Panc1 (cell line): ENCODE measurements around the gene SLC9C1. TPM values are rescaled to one million over a fixed set of nuclear protein-coding genes. Genes with fewer than 3 reads are reported as not detected.

Experiments
- ATAC-seq: fragments of 200-7000 bp; cut with Tn5 transposase; 2 replicates; pipeline ENCODE4 v1.9.1; 2020; ENCODE audit warnings: mild to moderate bottlenecking, moderate library complexity
- BruUV-seq: library from RNA; stranded (reverse); fragments of 400-500 nt; replicated peaks from 2 replicates; lab custom pipeline; 2021; lab: Mats Ljungman, UMichigan
- CTCF ChIA-PET: fragments of 300-600 bp; sonication (Branson Sonifier 250); formaldehyde crosslinking; loops from one replicate; lab custom pipeline; 2022; ENCODE audit warnings: antibody characterized with exemption; lab: Charles Lee
- POLR2A ChIA-PET: fragments of 300-600 bp; sonication (Branson Sonifier 250); formaldehyde crosslinking; loops from one replicate; lab custom pipeline; 2022; ENCODE audit warnings: antibody characterized with exemption; lab: Charles Lee
- DNase-seq: peaks from one replicate; pipeline ENCODE4 v3.0.0-alpha.2; 2010; ENCODE audit warnings: low read depth, low spot score
- H3K27ac ChIP-seq: 2 replicates; pipeline ENCODE4 v1.5.1; 2011; ENCODE audit warnings: mild to moderate bottlenecking, low read length, inconsistent platforms
- H3K27me3 ChIP-seq: fragments of 200-500 bp; sonication (Bioruptor generic); 2 replicates; pipeline ENCODE4 v1.6.0; 2014; ENCODE audit warnings: low read length, inconsistent platforms; ENCODE audit not compliant: control insufficient read depth, insufficient read depth
- H3K36me3 ChIP-seq: fragments of 200-500 bp; sonication (Bioruptor generic); 2 replicates; pipeline ENCODE4 v1.5.1; 2014; ENCODE audit warnings: inconsistent platforms, mild to moderate bottlenecking, low read length, moderate library complexity; ENCODE audit not compliant: control insufficient read depth, insufficient read depth
- H3K4me1 ChIP-seq: 2 replicates; pipeline ENCODE4 v1.5.1; 2011; ENCODE audit warnings: inconsistent platforms, mild to moderate bottlenecking, low read length, moderate library complexity; ENCODE audit not compliant: control insufficient read depth, insufficient read depth
- H3K4me3 ChIP-seq, 2 experiments: 2 replicates each; pipeline ENCODE4 v1.5.1; 2011 to 2012; ENCODE audit warnings: low read depth in 2 of 2, low read length in 2 of 2, mild to moderate bottlenecking in 2 of 2, inconsistent platforms in 1 of 2, moderate library complexity in 1 of 2
- H3K9me3 ChIP-seq: fragments of 200-500 bp; sonication (Bioruptor generic); 2 replicates; pipeline ENCODE4 v1.5.1; 2014; ENCODE audit warnings: low read depth, mild to moderate bottlenecking, inconsistent platforms, low read length, moderate library complexity; ENCODE audit not compliant: control insufficient read depth, insufficient read depth
- POLR2AphosphoS5 ChIP-seq: IDR thresholded peaks from 2 replicates; pipeline ENCODE4 v1.6.1; 2012; ENCODE audit warnings: mild to moderate bottlenecking, low read depth, low read length, moderate library complexity
- SIN3A ChIP-seq: IDR thresholded peaks from 2 replicates; pipeline ENCODE4 v1.6.1; 2012; ENCODE audit warnings: low read depth, mild to moderate bottlenecking, low read length, moderate library complexity, borderline replicate concordance; ENCODE audit not compliant: insufficient read depth
- TCF7L2 ChIP-seq: IDR thresholded peaks from 2 replicates; pipeline ENCODE4 v1.6.1; 2011; ENCODE audit warnings: mild to moderate bottlenecking, low read depth, low read length, inconsistent platforms
- in situ Hi-C: cut with HindIII; loops from 2 replicates; pipeline ENCODE4 v1.10.0; 2016; ENCODE audit warnings: low sequenced_read_pairs, low pct_unique_long_range_greater_than_20kb
- intact Hi-C: fragments of 100-400 bp; cut with micrococcal nuclease; formaldehyde crosslinking; loops from one replicate; pipeline ENCODE4 v1.10.0; 2022; ENCODE audit not compliant: unreplicated experiment
- total RNA-seq: library from RNA; stranded (reverse); gene quantifications from one replicate; pipeline ENCODE4 v1.2.1, GENCODE V29; 2021; ENCODE audit not compliant: unreplicated experiment
- TF ChIP-seq, protein P1 (sequence below), 2 experiments: IDR thresholded peaks; 2 replicates each; pipeline ENCODE4 v1.6.1; 2011 to 2012; ENCODE audit warnings: low read depth in 2 of 2, control low read depth in 1 of 2, low read length in 1 of 2, mild to moderate bottlenecking in 1 of 2, moderate library complexity in 1 of 2; ENCODE audit not compliant: insufficient read depth in 1 of 2
- TF ChIP-seq, protein P2 (sequence below): fragments of 450-650 bp; IDR thresholded peaks from 2 replicates; pipeline ENCODE4 v1.5.1; 2017; ENCODE audit warnings: mild to moderate bottlenecking

SLC9C1 gene
- total RNA-seq, 1 experiment from 2014 or later, result not detected

DNA sequence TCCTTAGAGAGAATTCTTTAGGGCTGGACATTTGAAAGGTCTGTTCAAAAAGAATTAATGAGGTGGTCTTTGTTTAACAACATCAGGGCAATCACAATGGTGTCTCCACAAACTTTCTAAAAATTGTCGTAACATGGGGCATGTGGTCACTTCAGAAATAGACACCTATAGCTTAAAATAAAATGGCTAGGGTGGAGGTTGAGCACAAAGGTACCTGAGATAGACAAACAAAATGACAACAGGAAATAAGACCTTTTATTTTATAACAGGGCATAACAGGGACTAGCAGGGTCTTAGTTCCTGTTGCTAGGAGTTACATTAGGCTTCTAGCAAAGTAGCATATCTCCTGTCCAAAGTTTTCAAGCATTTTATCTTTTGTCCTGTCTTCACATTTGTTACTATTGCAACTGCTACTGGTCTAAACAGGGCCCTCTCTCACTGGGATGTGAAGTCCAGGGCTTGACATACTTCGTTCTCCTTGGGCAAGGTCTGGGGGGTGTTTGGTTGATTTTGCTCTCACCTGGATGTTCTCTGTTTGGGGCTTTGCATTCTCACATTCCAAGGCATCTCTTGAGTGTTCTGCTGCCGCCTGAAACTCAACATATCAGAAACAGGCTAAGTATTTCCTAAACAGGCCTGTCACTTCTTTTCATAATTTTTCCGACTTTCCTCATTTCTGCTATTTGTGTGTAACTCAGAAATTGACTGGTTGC, 163.9 kb downstream of the SLC9C1 start:
- no peak overlapping the region for H3K4me3 ChIP-seq
- DNase-seq, result no peak
- intact Hi-C loops (no loop called here), in situ Hi-C loops (no loop called here)
- H3K27ac ChIP-seq, result no peak overlapping the region
- no peaks in the 10 kb centered on the region; the same call in 1 of the 2 replicates for H3K4me1 ChIP-seq
- TF ChIP-seq, protein P1, sequence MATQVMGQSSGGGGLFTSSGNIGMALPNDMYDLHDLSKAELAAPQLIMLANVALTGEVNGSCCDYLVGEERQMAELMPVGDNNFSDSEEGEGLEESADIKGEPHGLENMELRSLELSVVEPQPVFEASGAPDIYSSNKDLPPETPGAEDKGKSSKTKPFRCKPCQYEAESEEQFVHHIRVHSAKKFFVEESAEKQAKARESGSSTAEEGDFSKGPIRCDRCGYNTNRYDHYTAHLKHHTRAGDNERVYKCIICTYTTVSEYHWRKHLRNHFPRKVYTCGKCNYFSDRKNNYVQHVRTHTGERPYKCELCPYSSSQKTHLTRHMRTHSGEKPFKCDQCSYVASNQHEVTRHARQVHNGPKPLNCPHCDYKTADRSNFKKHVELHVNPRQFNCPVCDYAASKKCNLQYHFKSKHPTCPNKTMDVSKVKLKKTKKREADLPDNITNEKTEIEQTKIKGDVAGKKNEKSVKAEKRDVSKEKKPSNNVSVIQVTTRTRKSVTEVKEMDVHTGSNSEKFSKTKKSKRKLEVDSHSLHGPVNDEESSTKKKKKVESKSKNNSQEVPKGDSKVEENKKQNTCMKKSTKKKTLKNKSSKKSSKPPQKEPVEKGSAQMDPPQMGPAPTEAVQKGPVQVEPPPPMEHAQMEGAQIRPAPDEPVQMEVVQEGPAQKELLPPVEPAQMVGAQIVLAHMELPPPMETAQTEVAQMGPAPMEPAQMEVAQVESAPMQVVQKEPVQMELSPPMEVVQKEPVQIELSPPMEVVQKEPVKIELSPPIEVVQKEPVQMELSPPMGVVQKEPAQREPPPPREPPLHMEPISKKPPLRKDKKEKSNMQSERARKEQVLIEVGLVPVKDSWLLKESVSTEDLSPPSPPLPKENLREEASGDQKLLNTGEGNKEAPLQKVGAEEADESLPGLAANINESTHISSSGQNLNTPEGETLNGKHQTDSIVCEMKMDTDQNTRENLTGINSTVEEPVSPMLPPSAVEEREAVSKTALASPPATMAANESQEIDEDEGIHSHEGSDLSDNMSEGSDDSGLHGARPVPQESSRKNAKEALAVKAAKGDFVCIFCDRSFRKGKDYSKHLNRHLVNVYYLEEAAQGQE (IDR thresholded peaks at IDR 0.05; ENCODE audit: insufficient read depth in 1 of 2, low read depth in 2 of 2, low read length in 1 of 2), result no peak
- no peak for TF ChIP-seq SIN3A
- TF ChIP-seq, protein P2, sequence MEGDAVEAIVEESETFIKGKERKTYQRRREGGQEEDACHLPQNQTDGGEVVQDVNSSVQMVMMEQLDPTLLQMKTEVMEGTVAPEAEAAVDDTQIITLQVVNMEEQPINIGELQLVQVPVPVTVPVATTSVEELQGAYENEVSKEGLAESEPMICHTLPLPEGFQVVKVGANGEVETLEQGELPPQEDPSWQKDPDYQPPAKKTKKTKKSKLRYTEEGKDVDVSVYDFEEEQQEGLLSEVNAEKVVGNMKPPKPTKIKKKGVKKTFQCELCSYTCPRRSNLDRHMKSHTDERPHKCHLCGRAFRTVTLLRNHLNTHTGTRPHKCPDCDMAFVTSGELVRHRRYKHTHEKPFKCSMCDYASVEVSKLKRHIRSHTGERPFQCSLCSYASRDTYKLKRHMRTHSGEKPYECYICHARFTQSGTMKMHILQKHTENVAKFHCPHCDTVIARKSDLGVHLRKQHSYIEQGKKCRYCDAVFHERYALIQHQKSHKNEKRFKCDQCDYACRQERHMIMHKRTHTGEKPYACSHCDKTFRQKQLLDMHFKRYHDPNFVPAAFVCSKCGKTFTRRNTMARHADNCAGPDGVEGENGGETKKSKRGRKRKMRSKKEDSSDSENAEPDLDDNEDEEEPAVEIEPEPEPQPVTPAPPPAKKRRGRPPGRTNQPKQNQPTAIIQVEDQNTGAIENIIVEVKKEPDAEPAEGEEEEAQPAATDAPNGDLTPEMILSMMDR, result no peak
- no peak for TF ChIP-seq TCF7L2
- no peak for TF ChIP-seq POLR2AphosphoS5
- no peaks in the 10 kb centered on the region for H3K9me3 ChIP-seq
- POLR2A ChIA-PET, result no interaction called here
- CTCF ChIA-PET, result no interaction called here
- no peak for ATAC-seq
- BruUV-seq, result no TSS peak
- H3K36me3 ChIP-seq, result no peaks in the 10 kb centered on the region
- no peaks in the 10 kb centered on the region for H3K27me3 ChIP-seq

DNA sequence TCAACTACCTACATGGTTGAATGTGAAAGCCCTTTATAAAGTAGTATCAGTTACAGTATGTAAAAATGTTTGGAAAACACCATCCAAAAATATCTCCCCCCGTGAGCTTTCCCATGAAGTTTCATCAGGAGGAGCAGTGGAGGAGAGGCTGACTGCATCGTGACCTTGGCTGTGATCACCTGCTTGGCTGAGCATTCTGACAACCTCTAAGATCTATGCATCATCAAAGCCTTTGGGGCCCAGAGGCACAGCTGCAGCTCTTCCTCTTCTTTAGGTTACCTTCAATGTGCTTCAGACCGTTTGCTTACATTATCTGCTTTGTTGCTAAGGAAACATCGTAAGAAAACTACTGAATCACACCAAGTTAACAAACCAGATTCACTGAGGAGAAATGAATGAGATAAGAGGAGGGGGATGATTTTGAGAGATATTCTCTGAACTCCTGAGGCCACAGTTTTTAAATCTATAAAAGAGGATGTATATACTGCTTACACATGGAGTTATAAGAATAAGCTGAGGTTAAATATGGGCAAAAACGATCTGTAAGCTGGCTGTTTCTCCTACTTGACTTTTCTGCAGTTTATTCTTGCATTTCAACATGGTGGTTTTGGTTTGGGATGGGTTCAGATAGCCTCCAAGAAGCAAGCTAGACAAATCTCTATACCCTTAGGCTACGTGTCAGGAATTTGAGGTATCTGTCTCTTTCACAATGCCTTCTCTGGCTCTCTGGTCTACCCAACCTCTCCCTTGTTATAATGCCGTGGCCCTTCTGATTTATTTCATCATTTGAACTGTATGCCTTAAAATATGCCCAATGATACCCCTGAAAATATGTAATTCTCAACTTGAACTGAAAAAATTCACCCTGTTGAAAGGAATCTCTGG, 164.9 kb downstream of the SLC9C1 start:
- TF ChIP-seq, protein P1 (IDR thresholded peaks at IDR 0.05; ENCODE audit: insufficient read depth in 1 of 2, low read depth in 2 of 2, low read length in 1 of 2), result no peak
- no peak for TF ChIP-seq POLR2AphosphoS5
- TF ChIP-seq, protein P2, result no peak
- no peak for TF ChIP-seq TCF7L2
- TF ChIP-seq SIN3A, result no peak
- DNase-seq (no peak), ATAC-seq (no peak)
- ChIA-PET CTCF (no interaction called here), POLR2A (no interaction called here)
- H3K9me3 ChIP-seq, result no peaks in the 10 kb centered on the region
- H3K27me3 ChIP-seq, result no peaks in the 10 kb centered on the region
- no peaks in the 10 kb centered on the region; the same call in 1 of the 2 replicates for H3K4me1 ChIP-seq
- intact Hi-C loops (no loop called here), in situ Hi-C loops (no loop called here)
- no peak overlapping the region for H3K27ac ChIP-seq
- no peak overlapping the region for H3K4me3 ChIP-seq
- BruUV-seq, result no TSS peak
- no peaks in the 10 kb centered on the region for H3K36me3 ChIP-seq
